NCI-H2196 treated with DMSO at 0.1 percent for 48 hours (cell line): ENCODE measurements around the gene LRRC30.
"Not testable (repeated sequence)": the region's sequence is repeated elsewhere in the genome, so short reads cannot be mapped to it uniquely, and the experiment has no call there.

Experiments used
- DNase-seq: peaks from one replicate; lab custom pipeline; 2025; ENCODE audit not compliant: unreplicated experiment; lab: John Stamatoyannopoulos, UW

Gene LRRC30

GRCh38 chr18:7230626-7231349 lies at the start of gene LRRC30:
LRRC30 (plus strand) TSS chr18:7231089; CDS start chr18:7231139, 50 bp downstream.
- DNase-seq = no peak

GRCh38 chr18:7185701-7186100 lies 45.2 kb upstream of the LRRC30 start:
- DNase-seq = no peak

- DNase-seq = no peak
These were observed 40.2 kb upstream of the LRRC30 start for GRCh38 chr18:7190547-7191156.

GRCh38 chr18:7191736-7192135 lies 39.2 kb upstream of the LRRC30 start:
- DNase-seq = no peak

- DNase-seq = no peak
These were observed 35.6 kb upstream of the LRRC30 start for GRCh38 chr18:7195266-7195665.

- DNase-seq = no peak
These were observed 34.5 kb upstream of the LRRC30 start for GRCh38 chr18:7196421-7196820.

- DNase-seq = no peak
These were observed 33.0 kb upstream of the LRRC30 start for GRCh38 chr18:7197854-7198253.

GRCh38 chr18:7198326-7198725 lies 32.6 kb upstream of the LRRC30 start:
- DNase-seq = no peak

- DNase-seq = no peak
These were observed 29.8 kb upstream of the LRRC30 start for GRCh38 chr18:7201096-7201495.

GRCh38 chr18:7202169-7202568 lies 28.7 kb upstream of the LRRC30 start:
- no peak for DNase-seq

GRCh38 chr18:7203601-7204000 lies 27.3 kb upstream of the LRRC30 start:
- DNase-seq = not testable (repeated sequence)

GRCh38 chr18:7205346-7205745 lies 25.5 kb upstream of the LRRC30 start:
- no peak for DNase-seq

GRCh38 chr18:7206217-7206616 lies 24.7 kb upstream of the LRRC30 start:
- DNase-seq = no peak

GRCh38 chr18:7207366-7207915 lies 23.4 kb upstream of the LRRC30 start:
- no peak for DNase-seq

- peak; percentile 83 for DNase-seq
These were observed 9.3 kb upstream of the LRRC30 start for GRCh38 chr18:7221424-7222155.

GRCh38 chr18:7224198-7224597 lies 6.7 kb upstream of the LRRC30 start:
- no peak for DNase-seq

GRCh38 chr18:7232218-7232617 lies 1.3 kb downstream of the LRRC30 start:
- no peak for DNase-seq

GRCh38 chr18:7233134-7233810 lies 2.4 kb downstream of the LRRC30 start:
- peak; percentile 89 for DNase-seq

- peak; percentile 70 for DNase-seq
These were observed 3.2 kb downstream of the LRRC30 start for GRCh38 chr18:7234091-7234490.

- no peak for DNase-seq
These were observed 4.1 kb downstream of the LRRC30 start for GRCh38 chr18:7234956-7235355.

GRCh38 chr18:7236072-7236471 lies 5.2 kb downstream of the LRRC30 start:
- no peak for DNase-seq
